ENCODE results near the gene TRAPPC6A. TPM values are rescaled to one million over a fixed set of nuclear protein-coding genes. Genes with fewer than 3 reads are reported as not detected.

TRAPPC6A gene
- total and polyA plus RNA-seq, 2 of the 13 experiments (the other 11 are each of a cell fraction or from before 2014, with no cell fraction given): 6.5 to 21.0 TPM

DNA sequence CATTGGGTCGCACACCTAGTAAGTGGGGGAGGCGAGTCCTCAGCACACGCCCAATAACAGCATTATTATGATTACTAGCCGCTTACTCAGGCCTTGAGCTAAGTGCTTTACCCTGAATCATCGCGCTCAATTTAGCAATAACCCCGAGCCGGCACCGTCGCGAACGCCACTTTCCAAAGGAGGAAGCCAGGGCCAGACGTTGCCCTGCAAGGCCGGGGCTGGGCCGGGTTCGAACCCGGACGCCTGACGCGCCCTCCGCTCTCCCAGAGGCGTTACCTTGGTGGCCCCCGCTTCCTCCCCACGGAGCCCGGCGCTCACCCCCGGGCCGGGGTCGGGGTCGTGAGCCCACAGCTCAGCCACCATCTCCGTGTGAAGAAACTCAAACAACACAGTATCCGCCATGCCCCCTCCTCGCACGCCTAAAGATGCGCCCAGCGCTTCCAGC, at the start of gene TRAPPC6A (continued):
- TF ChIP-seq, protein P1, sequence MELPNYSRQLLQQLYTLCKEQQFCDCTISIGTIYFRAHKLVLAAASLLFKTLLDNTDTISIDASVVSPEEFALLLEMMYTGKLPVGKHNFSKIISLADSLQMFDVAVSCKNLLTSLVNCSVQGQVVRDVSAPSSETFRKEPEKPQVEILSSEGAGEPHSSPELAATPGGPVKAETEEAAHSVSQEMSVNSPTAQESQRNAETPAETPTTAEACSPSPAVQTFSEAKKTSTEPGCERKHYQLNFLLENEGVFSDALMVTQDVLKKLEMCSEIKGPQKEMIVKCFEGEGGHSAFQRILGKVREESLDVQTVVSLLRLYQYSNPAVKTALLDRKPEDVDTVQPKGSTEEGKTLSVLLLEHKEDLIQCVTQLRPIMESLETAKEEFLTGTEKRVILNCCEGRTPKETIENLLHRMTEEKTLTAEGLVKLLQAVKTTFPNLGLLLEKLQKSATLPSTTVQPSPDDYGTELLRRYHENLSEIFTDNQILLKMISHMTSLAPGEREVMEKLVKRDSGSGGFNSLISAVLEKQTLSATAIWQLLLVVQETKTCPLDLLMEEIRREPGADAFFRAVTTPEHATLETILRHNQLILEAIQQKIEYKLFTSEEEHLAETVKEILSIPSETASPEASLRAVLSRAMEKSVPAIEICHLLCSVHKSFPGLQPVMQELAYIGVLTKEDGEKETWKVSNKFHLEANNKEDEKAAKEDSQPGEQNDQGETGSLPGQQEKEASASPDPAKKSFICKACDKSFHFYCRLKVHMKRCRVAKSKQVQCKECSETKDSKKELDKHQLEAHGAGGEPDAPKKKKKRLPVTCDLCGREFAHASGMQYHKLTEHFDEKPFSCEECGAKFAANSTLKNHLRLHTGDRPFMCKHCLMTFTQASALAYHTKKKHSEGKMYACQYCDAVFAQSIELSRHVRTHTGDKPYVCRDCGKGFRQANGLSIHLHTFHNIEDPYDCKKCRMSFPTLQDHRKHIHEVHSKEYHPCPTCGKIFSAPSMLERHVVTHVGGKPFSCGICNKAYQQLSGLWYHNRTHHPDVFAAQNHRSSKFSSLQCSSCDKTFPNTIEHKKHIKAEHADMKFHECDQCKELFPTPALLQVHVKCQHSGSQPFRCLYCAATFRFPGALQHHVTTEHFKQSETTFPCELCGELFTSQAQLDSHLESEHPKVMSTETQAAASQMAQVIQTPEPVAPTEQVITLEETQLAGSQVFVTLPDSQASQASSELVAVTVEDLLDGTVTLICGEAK (IDR thresholded peaks at IDR 0.05): no peak
- TF ChIP-seq, protein P1 (CRISPR knock-in tag; IDR thresholded peaks at IDR 0.05): no peak
- no peak for TF ChIP-seq MTA3 (CRISPR knock-in tag; IDR thresholded peaks at IDR 0.05)
- TF ChIP-seq RAD51 (IDR thresholded peaks at IDR 0.05; ENCODE audit: borderline replicate concordance): no peak
- TF ChIP-seq HNRNPK (IDR thresholded peaks at IDR 0.05; ENCODE audit: low read depth, low read length, poor library complexity, severe bottlenecking): no peak
- no peak for TF ChIP-seq ZNF451 (CRISPR knock-in tag; IDR thresholded peaks at IDR 0.05)
- TF ChIP-seq, protein P2, sequence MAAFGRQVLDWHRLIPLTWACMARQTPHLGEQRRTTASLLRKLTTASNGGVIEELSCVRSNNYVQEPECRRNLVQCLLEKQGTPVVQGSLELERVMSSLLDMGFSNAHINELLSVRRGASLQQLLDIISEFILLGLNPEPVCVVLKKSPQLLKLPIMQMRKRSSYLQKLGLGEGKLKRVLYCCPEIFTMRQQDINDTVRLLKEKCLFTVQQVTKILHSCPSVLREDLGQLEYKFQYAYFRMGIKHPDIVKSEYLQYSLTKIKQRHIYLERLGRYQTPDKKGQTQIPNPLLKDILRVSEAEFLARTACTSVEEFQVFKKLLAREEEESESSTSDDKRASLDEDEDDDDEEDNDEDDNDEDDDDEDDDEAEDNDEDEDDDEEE (CRISPR knock-in tag; IDR thresholded peaks at IDR 0.05): no peak
- TF ChIP-seq, protein P3, sequence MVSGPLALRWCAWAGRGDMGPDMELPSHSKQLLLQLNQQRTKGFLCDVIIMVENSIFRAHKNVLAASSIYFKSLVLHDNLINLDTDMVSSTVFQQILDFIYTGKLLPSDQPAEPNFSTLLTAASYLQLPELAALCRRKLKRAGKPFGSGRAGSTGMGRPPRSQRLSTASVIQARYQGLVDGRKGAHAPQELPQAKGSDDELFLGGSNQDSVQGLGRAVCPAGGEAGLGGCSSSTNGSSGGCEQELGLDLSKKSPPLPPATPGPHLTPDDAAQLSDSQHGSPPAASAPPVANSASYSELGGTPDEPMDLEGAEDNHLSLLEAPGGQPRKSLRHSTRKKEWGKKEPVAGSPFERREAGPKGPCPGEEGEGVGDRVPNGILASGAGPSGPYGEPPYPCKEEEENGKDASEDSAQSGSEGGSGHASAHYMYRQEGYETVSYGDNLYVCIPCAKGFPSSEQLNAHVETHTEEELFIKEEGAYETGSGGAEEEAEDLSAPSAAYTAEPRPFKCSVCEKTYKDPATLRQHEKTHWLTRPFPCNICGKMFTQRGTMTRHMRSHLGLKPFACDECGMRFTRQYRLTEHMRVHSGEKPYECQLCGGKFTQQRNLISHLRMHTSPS (CRISPR knock-in tag; IDR thresholded peaks at IDR 0.05; ENCODE audit: low read depth): no peak
- TF ChIP-seq ZNF354B (CRISPR knock-in tag; IDR thresholded peaks at IDR 0.05): peak; percentile 83; the same call in 1 of the 2 replicates
- TF ChIP-seq ZC3H13 (CRISPR knock-in tag; IDR thresholded peaks at IDR 0.05): no peak; the same call in 1 of the 2 replicates
- TF ChIP-seq ZNF652 (CRISPR knock-in tag; IDR thresholded peaks at IDR 0.05; ENCODE audit: borderline replicate concordance, low read depth): no peak
- TF ChIP-seq, protein P4, sequence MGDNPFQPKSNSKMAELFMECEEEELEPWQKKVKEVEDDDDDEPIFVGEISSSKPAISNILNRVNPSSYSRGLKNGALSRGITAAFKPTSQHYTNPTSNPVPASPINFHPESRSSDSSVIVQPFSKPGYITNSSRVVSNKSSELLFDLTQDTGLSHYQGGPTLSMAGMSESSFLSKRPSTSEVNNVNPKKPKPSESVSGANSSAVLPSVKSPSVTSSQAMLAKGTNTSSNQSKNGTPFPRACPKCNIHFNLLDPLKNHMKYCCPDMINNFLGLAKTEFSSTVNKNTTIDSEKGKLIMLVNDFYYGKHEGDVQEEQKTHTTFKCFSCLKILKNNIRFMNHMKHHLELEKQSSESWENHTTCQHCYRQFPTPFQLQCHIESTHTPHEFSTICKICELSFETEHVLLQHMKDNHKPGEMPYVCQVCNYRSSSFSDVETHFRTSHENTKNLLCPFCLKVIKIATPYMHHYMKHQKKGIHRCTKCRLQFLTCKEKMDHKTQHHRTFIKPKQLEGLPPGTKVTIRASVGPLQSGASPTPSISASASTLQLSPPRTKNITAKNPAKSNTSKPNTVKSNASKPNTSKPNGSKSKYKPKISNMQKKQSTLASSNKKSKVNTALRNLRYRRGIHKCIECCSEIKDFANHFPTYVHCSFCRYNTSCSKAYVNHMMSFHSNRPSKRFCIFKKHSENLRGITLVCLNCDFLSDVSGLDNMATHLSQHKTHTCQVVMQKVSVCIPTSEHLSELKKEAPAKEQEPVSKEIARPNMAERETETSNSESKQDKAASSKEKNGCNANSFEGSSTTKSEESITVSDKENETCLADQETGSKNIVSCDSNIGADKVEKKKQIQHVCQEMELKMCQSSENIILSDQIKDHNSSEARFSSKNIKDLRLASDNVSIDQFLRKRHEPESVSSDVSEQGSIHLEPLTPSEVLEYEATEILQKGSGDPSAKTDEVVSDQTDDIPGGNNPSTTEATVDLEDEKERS (CRISPR knock-in tag; IDR thresholded peaks at IDR 0.05): no peak
- TF ChIP-seq YY1 (IDR thresholded peaks at IDR 0.05; ENCODE audit: insufficient read depth, insufficient replicate concordance, low read depth, low read length): peak; percentile 87
- no peak for TF ChIP-seq ZBTB38 (CRISPR knock-in tag; IDR thresholded peaks at IDR 0.05)
- TF ChIP-seq RFX5 (IDR thresholded peaks at IDR 0.05; ENCODE audit: low read depth, low read length): no peak
- TF ChIP-seq ZNF75D (CRISPR knock-in tag; IDR thresholded peaks at IDR 0.05; ENCODE audit: borderline replicate concordance): no peak

All from HepG2 (cell line).